Heart right ventricle (tissue), 16 donors: ENCODE data around the gene PIP4K2A. TPM values are rescaled to one million over a fixed set of nuclear protein-coding genes. Genes with fewer than 3 reads are reported as not detected.
A peak's percentile ranks its signal among the peaks of the same experiment; 100 is the strongest.

Source experiments
- ATAC-seq, 8 donors: fragments of 200-7000 bp; cut with Tn5 transposase; one replicate each; pipeline ENCODE4 v1.9.1; 2020; ENCODE audit warnings: mild to moderate bottlenecking in 8 of 8, moderate library complexity in 8 of 8, moderate number of reproducible peaks in 1 of 8
- DNase-seq, 2 donors: peaks; one replicate each; pipeline ENCODE4 v3.0.0-alpha.2; 2020
- H3K27ac ChIP-seq, 10 donors: fragments of 200-600 bp; sonication (generic) in 2 of 10; one replicate each; pipeline versions ENCODE4 v1.5.0 to v1.8.0; 2020 to 2022; ENCODE audit warnings: mild to moderate bottlenecking in 3 of 10
- H3K27me3 ChIP-seq, 7 donors: fragments of 200-600 bp; one replicate each; pipeline ENCODE4 v1.8.0; 2021 to 2022; ENCODE audit warnings: mild to moderate bottlenecking in 2 of 7
- H3K36me3 ChIP-seq, 9 donors: fragments of 200-600 bp; sonication (generic) in 1 of 9; one replicate each; pipeline versions ENCODE4 v1.5.0 to v1.8.0; 2020 to 2022; ENCODE audit warnings: mild to moderate bottlenecking in 2 of 9
- H3K4me1 ChIP-seq, 9 donors: fragments of 200-600 bp; sonication (generic) in 1 of 9; one replicate each; pipeline versions ENCODE4 v1.5.0 to v1.8.0; 2020 to 2022; ENCODE audit warnings: mild to moderate bottlenecking in 4 of 9
- H3K4me3 ChIP-seq, 10 donors: fragments of 200-600 bp; sonication (generic) in 2 of 10; one replicate each; pipeline versions ENCODE4 v1.5.0 to v1.8.0; 2020 to 2022; ENCODE audit warnings: mild to moderate bottlenecking in 7 of 10, moderate library complexity in 2 of 10
- H3K9me3 ChIP-seq, 11 donors: fragments of 200-600 bp in 10 of 11; sonication (generic) in 2 of 11; one replicate each; pipeline versions ENCODE4 v1.5.0 to v1.8.0; 2013 to 2022; ENCODE audit warnings: mild to moderate bottlenecking in 2 of 11, control low read depth in 1 of 11, moderate library complexity in 1 of 11
- WGBS, 2 donors: extraction: QIAGEN DNeasy Blood & Tissue Kit; methylation state at CpG; one replicate each; pipeline ENCODE4 v1.1.7; 2013; ENCODE audit warnings: inconsistent platforms in 1 of 2; 5-methylcytosine and 5-hydroxymethylcytosine counted together
- intact Hi-C, 10 donors: fragments of 100-400 bp; cut with DNase I; formaldehyde crosslinking; loops; one replicate each; pipeline versions ENCODE4 v1.11.1 to v1.14.2; 2022
- polyA plus RNA-seq, 2 donors: library from polyadenylated mRNA; stranded (reverse); fragments of 200-250 nt; gene quantifications; one replicate each; pipeline ENCODE4 v1.2.3, GENCODE V29; 2013
- total RNA-seq, 10 donors: library from RNA; stranded (reverse); fragmentation: NEBNext Ultra II Directional in 3 of 10; extraction: Animal tissue kit (Norgen Biotek cat#: 25700) in 3 of 10; gene quantifications; one replicate each; pipeline versions ENCODE4 v1.2.1 to v1.2.4, GENCODE V29; 2021 to 2023
- TF ChIP-seq, protein P1 (sequence below), 9 donors: fragments of 200-600 bp; sonication (generic) in 2 of 9; IDR thresholded peaks; one replicate each; pipeline versions ENCODE4 v1.5.0 to v1.8.0; 2021 to 2022; ENCODE audit warnings: antibody characterized with exemption in 9 of 9, mild to moderate bottlenecking in 5 of 9, moderate library complexity in 1 of 9
- donor health status: Arrhythmogenic right ventricular cardiomyopathy.
- donor health status: ischemic (EF 13 %, LVEDD 7.1; RV severe dilation, severe dysfunction).
- donor health status: healthy with polysubstance abuse.
- donor health status: DM: no; HTN: yes; CAD: no.
- donor health status: DM: no; HTN: no; CAD: no.
- donor health status: ischemic (EF 25% LVEDD 6.9; RV normal size, moderate dysfunction).
- donor health status: ischemic (EF 25% LVEDD 5.7; RV mildly dilated, moderate dysfunction).
- donor health status: healthy.
- donor health status: DM: yes; HTN: yes; CAD: no.
- donor health status: Ischemic cardiomyopathy.
- donor health status: ischemic (EF 35%, LVEDD 5.7; RV mildly dilated, moderate dysfunction).
- donor health status: nonischemic (EF 11% LVEDD 7.7; RV severe dilation, severe dysfunction).
- donor health status: DM: yes; HTN: yes; CAD: no.
- donor health status: PGD.
- donor health status: ischemic (EF 29% LVEDD 5.4; RV normal size, mild dysfunction).
- donor health status: nonischemic (EF 23%, LVEDD 6.1; RV moderate dilation, normal function).

PIP4K2A gene
- total and polyA plus RNA-seq, 12 donors: 6.0 to 29.1 (median 13.3) TPM

DNA sequence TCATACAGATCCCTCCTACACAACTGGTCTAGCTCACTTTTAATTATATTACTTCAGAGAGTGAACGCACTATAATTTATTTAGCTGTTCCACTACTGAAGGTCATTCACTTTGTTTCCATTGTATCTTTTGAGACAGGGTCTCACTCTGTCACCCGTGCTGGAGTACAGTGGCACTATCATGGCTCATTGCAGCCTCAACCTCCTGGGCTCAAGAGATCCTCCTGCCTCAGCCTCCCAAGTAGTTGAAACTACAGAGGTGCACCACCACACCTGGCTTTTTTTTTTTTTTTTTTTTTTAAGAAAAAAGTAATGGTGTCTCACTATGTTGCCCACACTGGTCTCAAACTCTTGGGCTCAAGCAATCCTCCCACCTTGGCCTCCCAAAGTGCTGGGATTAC, 49.0 kb downstream of the PIP4K2A start:
- WGBS, 2 donors: 98 to 99% methylated on average over 2 of the region's 2 CpGs
- Histone ChIP-seq H3K27ac (peak overlapping the region in 1 of 10 donors; percentile 61), H3K36me3 (no peaks in the 10 kb centered on the region), H3K4me1 (peaks cover 0 to 53% (median 4%) of the 10 kb centered on the region in 9 donors), H3K9me3 (no peaks in the 10 kb centered on the region), H3K27me3 (no peaks in the 10 kb centered on the region), H3K4me3 (no peak overlapping the region)
- intact Hi-C loops: no loop called here
- no peak for ATAC-seq
- DNase-seq: no peak
- TF ChIP-seq, protein P1, sequence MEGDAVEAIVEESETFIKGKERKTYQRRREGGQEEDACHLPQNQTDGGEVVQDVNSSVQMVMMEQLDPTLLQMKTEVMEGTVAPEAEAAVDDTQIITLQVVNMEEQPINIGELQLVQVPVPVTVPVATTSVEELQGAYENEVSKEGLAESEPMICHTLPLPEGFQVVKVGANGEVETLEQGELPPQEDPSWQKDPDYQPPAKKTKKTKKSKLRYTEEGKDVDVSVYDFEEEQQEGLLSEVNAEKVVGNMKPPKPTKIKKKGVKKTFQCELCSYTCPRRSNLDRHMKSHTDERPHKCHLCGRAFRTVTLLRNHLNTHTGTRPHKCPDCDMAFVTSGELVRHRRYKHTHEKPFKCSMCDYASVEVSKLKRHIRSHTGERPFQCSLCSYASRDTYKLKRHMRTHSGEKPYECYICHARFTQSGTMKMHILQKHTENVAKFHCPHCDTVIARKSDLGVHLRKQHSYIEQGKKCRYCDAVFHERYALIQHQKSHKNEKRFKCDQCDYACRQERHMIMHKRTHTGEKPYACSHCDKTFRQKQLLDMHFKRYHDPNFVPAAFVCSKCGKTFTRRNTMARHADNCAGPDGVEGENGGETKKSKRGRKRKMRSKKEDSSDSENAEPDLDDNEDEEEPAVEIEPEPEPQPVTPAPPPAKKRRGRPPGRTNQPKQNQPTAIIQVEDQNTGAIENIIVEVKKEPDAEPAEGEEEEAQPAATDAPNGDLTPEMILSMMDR (IDR thresholded peaks at IDR 0.05): no peak

GRCh38 chr10:22662733-22663330, 51.5 kb downstream of the PIP4K2A start:
- TF ChIP-seq, protein P1 (IDR thresholded peaks at IDR 0.05): no peak
- H3K4me3 ChIP-seq: no peak overlapping the region
- H3K36me3 ChIP-seq: no peaks in the 10 kb centered on the region
- no peaks in the 10 kb centered on the region for H3K27me3 ChIP-seq
- DNase-seq: no peak
- ATAC-seq: no peak
- intact Hi-C loops: no loop called here
- H3K9me3 ChIP-seq: no peaks in the 10 kb centered on the region
- H3K27ac ChIP-seq: no peak overlapping the region
- H3K4me1 ChIP-seq: peaks cover 0 to 54% (median 16%) of the 10 kb centered on the region in 9 donors
- WGBS, 2 donors: 75 to 76% methylated on average over 6 of the region's 6 CpGs

DNA sequence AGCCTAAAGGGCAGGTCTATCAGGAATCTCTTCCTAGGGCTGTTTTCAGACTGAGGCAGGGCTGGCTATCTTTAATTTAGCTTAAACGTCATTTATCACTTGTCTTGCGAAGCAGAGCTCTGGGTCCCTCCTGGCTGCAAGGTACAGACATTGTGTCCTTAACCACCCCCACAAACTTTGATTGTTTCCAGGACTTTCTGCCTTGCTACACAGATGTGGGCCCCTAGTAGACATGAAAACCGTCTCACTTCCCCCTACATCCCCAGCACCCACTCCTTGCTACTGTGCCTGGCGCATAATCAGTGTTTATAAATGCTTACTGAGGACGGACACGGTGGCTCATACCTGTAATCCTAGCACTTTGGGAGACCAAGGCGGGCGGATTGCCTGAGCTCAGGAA, 54.5 kb downstream of the PIP4K2A start:
- DNase-seq (no peak), ATAC-seq (no peak)
- Histone ChIP-seq H3K9me3 (no peaks in the 10 kb centered on the region), H3K4me1 (peaks cover 0 to 58% (median 22%) of the 10 kb centered on the region in 9 donors), H3K36me3 (no peaks in the 10 kb centered on the region), H3K27ac (no peak overlapping the region), H3K4me3 (no peak overlapping the region), H3K27me3 (no peaks in the 10 kb centered on the region)
- 91 to 95% methylated on average over 8 of the region's 8 CpGs for WGBS, 2 donors
- TF ChIP-seq, protein P1 (IDR thresholded peaks at IDR 0.05): no peak
- intact Hi-C loops: loop anchor here in 1 of 10 donors (5.0 kb wide), 1 partner anchor 43 kb away; no protein-coding TSS in a partner anchor

GRCh38 chr10:22658745-22659410, 55.5 kb downstream of the PIP4K2A start:
- TF ChIP-seq, protein P1 (IDR thresholded peaks at IDR 0.05): no peak
- intact Hi-C loops: loop anchor here in 1 of 10 donors (5.0 kb wide), 1 partner anchor 42 kb away; no protein-coding TSS in a partner anchor
- peak overlapping the region in 1 of 10 donors; percentile 60 for H3K27ac ChIP-seq
- WGBS, 2 donors: 93 to 95% methylated on average over 7 of the region's 7 CpGs
- no peaks in the 10 kb centered on the region for H3K36me3 ChIP-seq
- ATAC-seq (no peak), DNase-seq (no peak)
- H3K9me3 ChIP-seq: no peaks in the 10 kb centered on the region
- no peaks in the 10 kb centered on the region for H3K27me3 ChIP-seq
- peaks cover 0 to 68% (median 22%) of the 10 kb centered on the region in 9 donors for H3K4me1 ChIP-seq
- no peak overlapping the region for H3K4me3 ChIP-seq
